Activated naive CD4-positive, alpha-beta T cell treated with anti-CD3 and anti-CD28 coated beads, Interleukin-2, amount 10 ng/mL, durations not matched to agents 7 days and 5 days (primary cell): ENCODE measurements around the gene PGLYRP1.

ENCODE experiments used
- CTCF ChIA-PET: fragments of 350-600 bp; sonication (Branson Sonifier 250); formaldehyde crosslinking; loops from one replicate; lab custom pipeline; 2021; ENCODE audit warnings: antibody characterized with exemption; lab: Charles Lee
- DNase-seq: peaks from one replicate; pipeline ENCODE4 v3.0.0-alpha.2; 2020
- H3K27ac Mint-ChIP-seq: one replicate; pipeline ENCODE4 v1.8.0; 2021; ENCODE audit warnings: mild to moderate bottlenecking, moderate library complexity, mixed read lengths
- H3K27me3 Mint-ChIP-seq: one replicate; pipeline ENCODE4 v1.8.0; 2021; ENCODE audit warnings: mild to moderate bottlenecking, mixed read lengths
- H3K36me3 Mint-ChIP-seq: one replicate; pipeline ENCODE4 v1.8.0; 2021; ENCODE audit warnings: mixed read lengths
- H3K4me1 Mint-ChIP-seq: one replicate; pipeline ENCODE4 v1.8.0; 2021; ENCODE audit warnings: mixed read lengths
- H3K4me3 Mint-ChIP-seq: one replicate; pipeline ENCODE4 v1.8.0; 2021; ENCODE audit warnings: mild to moderate bottlenecking, moderate library complexity, mixed read lengths
- H3K9me3 Mint-ChIP-seq: one replicate; pipeline ENCODE4 v1.8.0; 2021; ENCODE audit warnings: mixed read lengths

Gene PGLYRP1

DNA sequence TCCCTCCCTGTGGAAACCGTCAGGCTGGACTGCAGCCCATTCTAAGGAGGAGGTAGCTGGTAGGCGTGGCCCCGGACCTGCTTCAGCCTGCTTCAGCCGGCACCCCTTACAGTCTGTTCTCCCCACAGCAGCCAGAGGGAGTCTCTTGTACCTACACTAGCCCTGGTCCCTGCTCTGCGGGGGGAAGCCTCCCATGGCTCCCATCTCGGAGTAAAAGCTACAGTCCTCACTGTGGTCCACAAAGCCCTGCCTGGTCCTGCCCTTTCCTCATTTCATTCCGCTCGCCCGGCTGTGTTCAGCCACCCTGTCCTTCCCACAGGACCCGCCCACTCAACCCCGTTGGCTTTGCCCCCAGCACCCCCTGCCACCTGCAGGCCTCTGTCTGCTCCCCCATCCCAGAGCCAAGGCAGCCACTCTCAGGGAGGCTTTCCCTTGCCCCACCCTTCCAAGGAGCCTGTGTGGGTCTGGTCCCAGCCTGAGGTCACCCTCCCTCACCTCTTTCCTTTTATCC lies 1.3 kb downstream of the PGLYRP1 start:
- H3K4me3 Mint-ChIP-seq: no peak overlapping the region
- CTCF ChIA-PET: no interaction called here
- no peak overlapping the region for H3K27ac Mint-ChIP-seq
- peaks cover 15% of the 10 kb centered on the region for H3K4me1 Mint-ChIP-seq
- H3K36me3 Mint-ChIP-seq: peaks cover 3% of the 10 kb centered on the region
- H3K9me3 Mint-ChIP-seq: no peaks in the 10 kb centered on the region
- DNase-seq: no peak
- peaks cover 42% of the 10 kb centered on the region for H3K27me3 Mint-ChIP-seq

DNA sequence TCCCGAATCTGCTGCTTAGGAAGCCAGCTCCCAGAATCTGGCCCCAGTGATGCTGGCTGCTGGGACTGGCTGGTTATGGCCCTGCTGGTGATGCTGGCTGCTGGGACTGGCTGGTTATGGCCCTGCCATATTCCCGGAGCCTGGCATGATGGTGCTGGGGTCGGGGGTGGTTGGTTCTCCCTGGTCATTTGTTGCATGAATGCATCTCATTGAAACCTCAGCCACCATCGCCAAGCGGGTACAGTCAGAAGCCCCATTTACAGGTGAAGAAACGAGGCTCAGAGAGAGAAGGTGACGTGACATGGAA lies 2.1 kb downstream of the PGLYRP1 start:
- Mint-ChIP-seq H3K4me3 (no peak overlapping the region), H3K36me3 (peaks cover 3% of the 10 kb centered on the region), H3K27me3 (peaks cover 42% of the 10 kb centered on the region), H3K4me1 (peaks cover 11% of the 10 kb centered on the region), H3K9me3 (no peaks in the 10 kb centered on the region), H3K27ac (no peak overlapping the region)
- DNase-seq: no peak
- CTCF ChIA-PET: interaction anchor here (1.1 kb wide), 1 partner anchor 13 kb away, joined by 3 read pairs; no protein-coding TSS in a partner anchor

DNA sequence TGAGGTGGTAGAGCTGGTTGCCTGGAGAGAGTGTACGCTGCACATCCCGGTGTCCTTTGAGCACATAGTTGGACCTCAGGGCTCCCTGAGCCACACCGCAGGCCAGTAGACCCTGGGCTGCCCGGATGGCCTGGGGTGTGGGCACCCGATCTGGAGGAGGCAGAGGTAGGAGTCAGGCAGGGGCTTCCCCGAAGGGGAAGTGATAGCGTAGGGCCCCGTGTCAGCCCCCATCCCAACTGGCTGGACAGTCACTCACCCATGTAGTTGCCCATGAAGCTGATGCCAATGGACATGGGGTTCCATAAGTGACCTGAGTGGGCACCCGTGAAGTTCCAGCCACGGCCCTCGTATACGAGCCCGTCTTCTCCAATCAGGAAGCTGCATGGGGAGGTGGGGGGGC lies 3.6 kb downstream of the PGLYRP1 start:
- no peak overlapping the region for H3K4me3 Mint-ChIP-seq

DNA sequence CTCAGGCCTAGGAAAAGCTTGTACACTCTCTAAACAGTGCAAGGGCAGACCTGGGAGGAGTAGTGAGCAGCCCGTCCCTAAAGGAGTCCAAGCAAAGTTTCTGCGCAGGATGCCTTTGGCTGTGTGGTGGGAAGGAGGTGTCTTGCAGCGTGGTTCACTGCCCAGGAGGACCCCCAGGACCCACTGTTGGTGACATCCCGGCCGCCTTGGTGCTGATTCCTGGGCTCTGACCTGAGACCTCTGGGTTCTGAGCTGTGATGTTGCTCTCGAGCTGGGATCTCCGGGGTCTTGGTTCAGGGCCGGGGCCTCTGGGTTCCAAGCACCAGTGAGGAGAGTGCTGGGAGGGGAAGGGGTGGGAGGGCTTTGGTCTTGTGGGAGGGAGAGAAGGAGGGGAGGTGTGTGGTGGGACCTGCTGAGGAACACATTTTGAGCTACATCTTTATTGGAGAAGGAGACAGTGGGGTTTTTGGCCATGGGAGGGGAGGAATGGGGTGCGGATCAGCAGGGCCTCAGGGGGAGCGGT lies 4.1 kb downstream of the PGLYRP1 start:
- Mint-ChIP-seq H3K36me3 (peaks cover 9% of the 10 kb centered on the region), H3K4me3 (no peak overlapping the region), H3K9me3 (no peaks in the 10 kb centered on the region), H3K27ac (no peak overlapping the region), H3K27me3 (peaks cover 53% of the 10 kb centered on the region), H3K4me1 (peaks cover 18% of the 10 kb centered on the region)
- DNase-seq: no peak
- CTCF ChIA-PET: interaction anchor here (0.6 to 2.9 kb wide), 3 partner anchors 10 to 220 kb away, joined by 3 to 11 read pairs (median 4); no protein-coding TSS in a partner anchor

More for the DNA sequence above, 3.6 kb downstream of the PGLYRP1 start:
- CTCF ChIA-PET: interaction anchor here (2.9 kb wide), 1 partner anchor 9 kb away, joined by 11 read pairs; no protein-coding TSS in a partner anchor
- no peak overlapping the region for H3K27ac Mint-ChIP-seq
- H3K4me1 Mint-ChIP-seq: peaks cover 18% of the 10 kb centered on the region
- peaks cover 8% of the 10 kb centered on the region for H3K36me3 Mint-ChIP-seq
- peaks cover 52% of the 10 kb centered on the region for H3K27me3 Mint-ChIP-seq
- no peak for DNase-seq
- no peaks in the 10 kb centered on the region for H3K9me3 Mint-ChIP-seq

DNA sequence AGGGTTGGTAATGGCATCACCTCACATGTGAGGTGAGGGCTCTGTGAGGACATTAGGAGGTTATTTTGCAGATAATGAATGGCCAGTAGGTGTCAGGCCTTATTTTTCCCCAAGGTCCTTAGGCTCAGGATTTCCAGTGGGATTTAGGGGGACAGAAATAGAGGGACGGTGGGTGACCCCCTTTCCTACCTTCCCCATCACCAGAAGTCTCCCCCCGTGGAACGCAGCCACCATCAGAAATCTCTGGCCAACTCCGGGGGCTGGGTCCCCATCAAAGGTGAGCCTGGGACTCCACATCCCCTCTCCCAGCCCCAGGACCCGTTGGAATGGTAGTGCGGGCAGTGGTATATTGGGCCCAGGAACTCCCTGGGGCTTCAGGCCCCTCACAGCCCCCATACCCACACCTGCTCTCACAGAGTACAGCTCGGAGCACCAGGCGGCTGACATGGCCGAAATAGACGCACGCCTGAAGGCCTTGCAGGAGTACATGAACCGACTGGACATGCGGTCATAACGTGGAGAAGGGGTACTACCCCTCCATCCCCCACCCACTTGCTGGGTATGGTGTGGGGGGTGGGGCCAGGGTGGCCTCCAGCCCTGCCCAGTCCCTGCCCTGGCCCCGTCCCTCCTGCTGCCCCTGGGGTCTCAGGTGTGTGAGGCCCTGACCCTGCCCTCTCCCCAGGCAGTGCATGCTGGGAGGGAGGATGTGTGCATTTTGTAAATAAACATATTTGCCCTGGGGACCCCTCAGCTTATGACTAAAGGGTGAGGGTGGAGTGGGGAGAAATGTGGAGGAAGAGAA lies 4.8 kb downstream of the PGLYRP1 start:
- H3K4me3 Mint-ChIP-seq: no peak overlapping the region
- CTCF ChIA-PET: interaction anchor here (0.6 to 2.9 kb wide), 5 partner anchors 9 to 219 kb away, joined by 3 to 11 read pairs (median 4); no protein-coding TSS in a partner anchor
- H3K27ac Mint-ChIP-seq: no peak overlapping the region

DNA sequence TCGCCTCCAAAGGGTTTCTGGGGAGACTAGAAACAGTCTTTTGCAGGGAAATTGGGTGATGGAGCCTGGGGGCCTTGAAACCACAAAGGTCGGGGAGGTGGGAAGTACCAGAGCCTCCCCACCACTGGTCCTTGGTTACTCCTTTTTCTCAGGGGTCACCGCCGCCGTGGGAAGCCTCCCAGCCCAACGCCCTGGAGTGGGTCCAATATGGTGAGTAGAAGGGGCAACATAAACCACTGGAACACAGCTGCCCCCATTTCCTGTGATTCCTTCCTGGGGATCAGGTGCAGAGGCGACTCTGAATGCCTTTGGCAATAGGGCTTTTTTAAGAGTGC lies 5.8 kb downstream of the PGLYRP1 start:
- CTCF ChIA-PET: interaction anchor here (0.8 to 2.9 kb wide), 9 partner anchors 10 to 247 kb away, joined by 3 to 11 read pairs (median 4); no protein-coding TSS in a partner anchor
- Mint-ChIP-seq H3K4me3 (peak overlapping the region; percentile 79), H3K27me3 (peaks cover 37% of the 10 kb centered on the region), H3K4me1 (peaks cover 18% of the 10 kb centered on the region), H3K9me3 (no peaks in the 10 kb centered on the region), H3K36me3 (peaks cover 9% of the 10 kb centered on the region), H3K27ac (no peak overlapping the region)
- no peak for DNase-seq

More for the DNA sequence above, 4.8 kb downstream of the PGLYRP1 start:
- H3K9me3 Mint-ChIP-seq: no peaks in the 10 kb centered on the region
- H3K4me1 Mint-ChIP-seq: peaks cover 18% of the 10 kb centered on the region
- no peak for DNase-seq
- H3K27me3 Mint-ChIP-seq: peaks cover 47% of the 10 kb centered on the region
- H3K36me3 Mint-ChIP-seq: peaks cover 9% of the 10 kb centered on the region

DNA sequence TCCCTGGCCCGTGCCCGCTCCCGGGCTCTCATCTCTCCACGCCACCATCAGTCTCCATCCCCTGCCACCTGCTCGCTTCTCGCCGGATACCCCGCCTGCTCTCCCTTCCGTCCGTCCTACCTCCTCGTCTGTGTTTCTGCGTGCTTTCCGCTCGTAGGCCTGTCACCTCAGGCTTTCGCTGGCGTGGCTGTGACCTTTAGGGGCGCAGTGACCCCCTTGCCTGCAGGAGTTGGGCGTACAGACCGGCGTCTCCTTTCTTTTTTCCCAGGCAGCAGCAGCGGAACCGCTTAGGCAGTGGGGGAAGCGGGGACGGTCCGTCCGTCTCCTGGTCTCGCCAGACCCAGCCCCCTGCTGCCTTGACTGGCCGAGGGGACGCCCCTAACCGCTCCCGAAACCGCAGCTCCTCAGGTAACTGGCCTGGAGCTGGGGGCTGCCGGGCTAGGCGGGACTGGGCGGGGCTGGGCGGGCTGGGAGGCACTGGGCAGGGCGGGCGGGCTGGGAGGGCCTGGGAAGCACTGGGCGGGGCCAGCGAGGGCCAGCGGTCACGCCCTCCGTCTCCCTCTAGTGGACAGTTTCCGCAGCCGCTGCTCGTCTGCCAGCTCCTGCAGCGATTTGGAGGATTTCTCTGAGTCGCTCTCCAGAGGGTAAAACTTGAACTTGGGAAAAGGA lies 6.3 kb downstream of the PGLYRP1 start:
- DNase-seq: peak; percentile 87
- H3K27me3 Mint-ChIP-seq: peaks cover 32% of the 10 kb centered on the region
- H3K27ac Mint-ChIP-seq: peak overlapping the region; percentile 81
- peaks cover 10% of the 10 kb centered on the region for H3K36me3 Mint-ChIP-seq
- CTCF ChIA-PET: interaction anchor here (0.8 to 2.0 kb wide), 8 partner anchors 10 to 246 kb away, joined by 3 to 11 read pairs (median 4); no protein-coding TSS in a partner anchor
- no peaks in the 10 kb centered on the region for H3K9me3 Mint-ChIP-seq
- peak overlapping the region; percentile 79 for H3K4me3 Mint-ChIP-seq
- H3K4me1 Mint-ChIP-seq: peaks cover 18% of the 10 kb centered on the region

DNA sequence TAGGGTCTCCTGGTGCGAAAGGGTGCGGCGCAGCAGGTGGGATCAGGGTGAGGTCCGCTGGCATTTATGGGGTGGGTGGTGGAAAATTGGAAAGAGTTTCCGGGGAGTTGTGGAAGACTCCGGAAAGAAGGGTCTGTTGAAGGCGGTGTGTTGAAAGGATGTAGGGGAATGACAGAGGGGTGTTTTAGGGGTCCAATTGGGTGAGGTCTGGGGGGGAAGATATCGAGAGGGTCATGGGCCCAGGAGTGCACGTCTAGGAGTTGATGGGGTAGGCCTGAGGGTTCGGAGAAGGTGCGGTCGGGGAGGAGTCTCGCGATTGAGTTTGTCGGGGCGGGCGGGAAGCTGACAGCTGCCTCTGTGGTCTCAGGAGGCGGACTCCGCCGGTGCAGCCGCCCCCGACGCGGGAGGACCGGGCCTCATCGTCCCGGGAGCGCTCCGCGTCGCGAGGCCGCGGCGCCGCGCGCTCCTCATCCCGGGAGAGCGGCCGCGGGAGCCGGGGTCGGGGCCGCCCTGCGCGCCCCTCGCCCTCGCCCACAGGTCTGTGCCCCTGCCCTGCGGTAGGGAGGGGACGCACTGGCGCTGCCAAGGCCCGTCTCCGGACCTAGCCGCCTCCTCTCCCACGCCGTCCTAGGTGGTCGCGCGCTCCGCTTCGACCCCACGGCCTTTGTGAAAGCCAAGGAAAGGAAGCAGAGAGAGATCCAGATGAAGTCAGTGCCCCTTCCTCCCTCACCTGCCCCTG lies 7.0 kb downstream of the PGLYRP1 start:
- H3K4me1 Mint-ChIP-seq: peaks cover 18% of the 10 kb centered on the region
- no peaks in the 10 kb centered on the region for H3K9me3 Mint-ChIP-seq
- H3K36me3 Mint-ChIP-seq: peaks cover 12% of the 10 kb centered on the region
- CTCF ChIA-PET: interaction anchor here (0.8 to 2.0 kb wide), 2 partner anchors 11 to 245 kb away, joined by 4 to 11 read pairs; no protein-coding TSS in a partner anchor
- H3K27me3 Mint-ChIP-seq: peaks cover 25% of the 10 kb centered on the region
- peak overlapping the region; percentile 81 for H3K27ac Mint-ChIP-seq
- H3K4me3 Mint-ChIP-seq: peak overlapping the region; percentile 79
- peak; percentile 67 for DNase-seq

DNA sequence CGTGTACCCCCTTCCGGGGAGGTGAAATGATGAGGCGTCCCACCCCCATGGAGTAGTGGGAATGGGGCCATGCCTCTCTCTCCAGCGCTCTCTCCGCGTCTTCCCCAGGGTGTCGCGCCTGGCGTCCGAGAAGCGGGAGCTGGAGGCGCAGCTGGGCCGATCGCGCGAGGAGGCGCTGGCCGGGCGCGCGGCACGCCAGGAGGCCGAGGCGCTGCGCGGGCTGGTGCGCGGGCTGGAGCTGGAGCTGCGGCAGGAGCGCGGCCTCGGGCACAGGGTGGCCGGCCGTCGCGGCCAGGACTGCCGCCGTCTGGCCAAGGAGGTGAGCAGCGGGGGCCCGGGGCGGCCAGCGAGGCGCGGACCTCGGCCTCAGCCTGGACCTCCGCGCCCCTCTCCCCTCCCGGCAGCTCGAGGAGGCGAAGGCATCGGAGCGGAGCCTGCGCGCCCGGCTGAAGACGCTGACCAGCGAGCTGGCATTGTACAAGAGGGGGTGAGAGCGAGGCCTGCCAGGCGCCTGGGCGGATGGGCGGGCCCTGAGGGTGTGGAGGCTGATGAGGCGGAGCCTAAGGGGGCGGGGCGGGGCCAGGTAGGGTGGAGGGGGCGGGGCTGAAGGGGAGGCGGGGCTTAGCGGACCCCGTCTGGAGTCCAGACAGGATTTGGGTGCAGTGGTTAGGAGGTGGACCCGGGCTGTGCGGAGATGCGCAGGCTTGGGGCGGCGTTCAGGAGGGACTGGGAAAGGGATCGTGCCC lies 7.7 kb downstream of the PGLYRP1 start:
- Mint-ChIP-seq H3K4me3 (peak overlapping the region; percentile 66), H3K36me3 (peaks cover 14% of the 10 kb centered on the region), H3K4me1 (peaks cover 18% of the 10 kb centered on the region), H3K27me3 (peaks cover 26% of the 10 kb centered on the region), H3K9me3 (no peaks in the 10 kb centered on the region), H3K27ac (no peak overlapping the region)
- DNase-seq: peak; percentile 79
- CTCF ChIA-PET: no interaction called here

DNA sequence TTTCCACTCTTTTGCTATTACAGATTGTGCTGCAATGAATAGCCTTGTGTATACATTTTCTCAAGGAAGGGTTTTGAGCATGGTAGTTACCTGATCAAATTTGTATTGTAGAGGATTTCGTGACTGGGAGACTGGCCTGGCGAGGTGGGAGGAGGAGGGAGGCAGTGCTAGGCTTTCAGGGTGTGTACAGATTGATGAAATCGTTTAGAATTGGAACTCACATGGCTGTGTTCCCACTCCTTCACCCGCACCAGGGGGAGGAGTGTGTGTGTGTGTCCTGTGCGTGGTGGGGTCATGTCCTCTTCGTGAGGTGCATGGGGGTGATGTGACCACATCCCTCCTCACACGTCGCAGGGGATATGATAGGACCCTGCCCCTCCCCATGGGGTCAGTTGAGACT lies 8.3 kb downstream of the PGLYRP1 start:
- Mint-ChIP-seq H3K4me1 (peaks cover 18% of the 10 kb centered on the region), H3K27me3 (peaks cover 26% of the 10 kb centered on the region), H3K27ac (no peak overlapping the region), H3K36me3 (peaks cover 17% of the 10 kb centered on the region), H3K4me3 (peak overlapping the region; percentile 49), H3K9me3 (no peaks in the 10 kb centered on the region)
- CTCF ChIA-PET: no interaction called here
- no peak for DNase-seq

DNA sequence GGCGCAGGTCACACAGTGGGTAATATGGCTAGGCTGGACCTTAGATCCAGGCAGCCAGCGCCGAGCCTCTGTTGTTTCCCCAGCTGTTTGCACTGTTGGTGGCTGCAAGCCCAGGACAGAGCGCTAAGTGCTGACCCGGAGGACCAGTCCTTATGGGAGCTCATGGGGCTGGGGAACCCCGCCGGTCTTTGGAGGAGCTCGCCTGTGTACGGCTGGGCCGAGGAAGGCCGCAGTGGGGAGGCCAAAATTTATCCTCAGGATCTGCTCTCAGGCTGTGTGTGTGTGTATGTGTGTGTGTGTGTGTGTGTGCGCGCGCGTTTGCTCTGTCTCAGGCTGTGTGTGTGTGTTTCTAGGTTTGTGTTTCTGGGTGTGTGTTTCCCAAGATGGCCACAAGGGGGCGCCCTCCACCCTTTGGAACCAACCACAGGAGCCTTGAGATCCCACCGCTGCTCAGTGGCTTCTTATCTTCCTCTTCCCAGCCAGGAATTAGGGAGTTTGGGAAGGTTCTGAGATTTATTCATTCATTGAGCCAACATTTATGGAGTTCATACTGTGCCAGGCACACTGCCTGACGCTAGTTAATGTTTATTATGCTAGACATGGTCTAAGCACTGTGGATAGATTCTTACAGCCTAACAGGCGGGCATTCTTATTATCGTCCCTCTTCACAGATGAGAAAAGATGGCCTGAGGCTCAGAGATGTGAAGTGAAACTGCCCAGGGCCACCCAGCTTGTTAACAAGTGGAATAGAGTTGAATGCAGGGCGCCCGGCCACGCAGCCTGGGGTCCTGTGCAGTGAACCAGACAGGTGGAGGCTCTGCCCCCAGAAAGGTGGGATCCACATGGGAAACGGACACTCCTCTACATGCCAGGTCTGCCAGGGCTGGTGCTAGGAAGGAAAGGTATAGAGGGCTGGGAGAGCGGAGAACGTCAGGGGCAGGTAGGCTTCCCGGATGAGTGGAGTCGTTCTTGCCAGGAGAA lies 13.0 kb downstream of the PGLYRP1 start:
- DNase-seq: peak; percentile 78
- H3K27ac Mint-ChIP-seq: no peak overlapping the region
- H3K4me3 Mint-ChIP-seq: no peak overlapping the region
- no peaks in the 10 kb centered on the region for H3K9me3 Mint-ChIP-seq
- H3K4me1 Mint-ChIP-seq: peaks cover 6% of the 10 kb centered on the region
- peaks cover 18% of the 10 kb centered on the region for H3K36me3 Mint-ChIP-seq
- CTCF ChIA-PET: interaction anchor here (0.7 to 1.7 kb wide), 7 partner anchors 15 to 600 kb away, joined by 3 to 7 read pairs (median 4); partner anchors contain the start of genes CCDC61, IRF2BP1 and SIX5
- H3K27me3 Mint-ChIP-seq: peaks cover 9% of the 10 kb centered on the region

DNA sequence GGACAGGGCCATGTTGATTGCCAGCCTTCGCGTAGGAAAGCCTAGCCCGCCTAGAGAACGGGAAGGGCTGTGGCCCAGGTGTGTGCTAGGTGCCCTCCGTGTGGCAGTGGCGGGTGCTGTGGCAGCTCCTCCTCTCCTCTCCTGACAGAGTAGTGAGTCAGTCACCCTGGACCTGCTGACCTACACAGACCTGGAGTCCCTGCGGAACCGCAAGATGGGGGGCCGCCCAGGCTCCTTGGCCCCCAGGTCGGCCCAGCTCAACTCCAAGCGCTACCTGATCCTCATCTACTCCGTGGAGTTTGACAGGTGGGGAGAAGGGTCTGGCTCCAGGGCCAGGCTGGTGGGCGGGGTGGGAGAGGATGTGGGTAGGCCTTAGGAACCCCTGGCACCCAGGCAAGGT lies 16.4 kb downstream of the PGLYRP1 start:
- Mint-ChIP-seq H3K36me3 (peaks cover 9% of the 10 kb centered on the region), H3K9me3 (no peaks in the 10 kb centered on the region), H3K27me3 (peaks cover 3% of the 10 kb centered on the region), H3K4me1 (peaks cover 3% of the 10 kb centered on the region), H3K27ac (no peak overlapping the region), H3K4me3 (no peak overlapping the region)
- DNase-seq: no peak
- CTCF ChIA-PET: interaction anchor here (0.6 to 1.4 kb wide), 3 partner anchors 11 to 143 kb away, joined by 3 to 4 read pairs (median 3); partner anchors contain the start of genes CCDC61 and MYPOP
